GM10847 (cell line): ENCODE measurements around the gene KRT1.

Experiments used
- POLR2A ChIP-seq: IDR thresholded peaks from 2 replicates; pipeline ENCODE4 v1.6.1; 2011; ENCODE audit not compliant: insufficient read length; ENCODE audit errors: extremely low read depth

The KRT1 gene

DNA sequence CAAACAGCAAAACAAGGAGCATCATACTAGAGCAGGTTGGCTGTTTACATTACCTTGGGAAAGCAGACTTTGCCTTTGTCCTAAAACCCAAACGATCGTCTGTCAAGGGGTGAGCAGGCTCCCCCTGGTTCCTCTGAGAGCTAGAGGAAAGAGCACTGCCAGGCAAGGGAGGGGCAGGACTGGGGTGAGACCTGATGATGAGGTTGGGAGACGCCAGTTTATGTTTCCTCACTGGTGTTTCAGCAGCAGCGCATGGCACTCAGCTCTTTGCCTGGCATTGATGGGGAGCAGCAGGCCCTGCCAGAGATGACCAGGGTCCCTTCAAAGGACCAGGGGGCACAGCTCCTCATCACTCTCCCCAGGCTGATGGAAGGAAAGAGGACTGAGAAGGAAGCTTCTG, 20.3 kb downstream of the KRT1 start:
- no peak for TF ChIP-seq POLR2A

DNA sequence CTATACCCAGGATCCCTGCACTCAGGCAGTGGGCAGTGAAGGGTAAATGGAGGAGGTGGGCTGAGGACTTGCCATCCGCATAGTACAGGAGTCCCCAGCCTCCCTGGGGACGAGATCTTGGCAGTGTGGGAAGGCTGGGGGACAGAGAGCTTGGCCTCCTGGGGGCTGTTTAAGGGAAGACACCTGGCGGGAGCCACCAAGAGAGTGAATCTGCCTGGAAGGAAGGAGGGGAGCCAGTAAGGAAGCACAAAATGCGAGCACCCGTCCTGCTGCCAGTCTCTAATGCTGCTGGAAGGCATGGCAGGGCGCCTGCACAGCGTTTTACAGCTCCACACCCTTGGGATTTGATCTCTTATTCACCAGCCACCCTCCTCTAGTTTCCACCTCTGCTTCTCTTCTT, 20.8 kb downstream of the KRT1 start:
- no peak for TF ChIP-seq POLR2A

DNA sequence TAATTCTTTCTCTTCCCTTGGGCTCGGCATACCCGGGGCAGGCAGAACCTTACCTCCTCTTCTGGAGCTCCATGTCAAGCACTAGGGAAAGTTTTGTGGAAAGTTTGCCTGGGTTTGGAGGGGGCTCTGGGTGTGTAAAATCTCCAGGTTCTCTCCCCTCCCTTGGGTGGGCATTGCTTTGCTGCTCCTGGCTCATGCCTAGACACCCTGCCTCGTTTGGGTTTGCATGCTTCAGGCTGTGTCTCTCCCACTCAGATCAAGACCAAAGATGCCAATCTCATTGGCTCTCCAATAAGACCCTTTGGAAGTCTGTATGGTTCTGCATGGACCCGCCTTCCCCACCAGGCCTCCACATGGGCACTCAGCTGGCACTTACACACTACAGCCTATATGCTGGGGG, 22.0 kb downstream of the KRT1 start:
- TF ChIP-seq POLR2A = no peak

DNA sequence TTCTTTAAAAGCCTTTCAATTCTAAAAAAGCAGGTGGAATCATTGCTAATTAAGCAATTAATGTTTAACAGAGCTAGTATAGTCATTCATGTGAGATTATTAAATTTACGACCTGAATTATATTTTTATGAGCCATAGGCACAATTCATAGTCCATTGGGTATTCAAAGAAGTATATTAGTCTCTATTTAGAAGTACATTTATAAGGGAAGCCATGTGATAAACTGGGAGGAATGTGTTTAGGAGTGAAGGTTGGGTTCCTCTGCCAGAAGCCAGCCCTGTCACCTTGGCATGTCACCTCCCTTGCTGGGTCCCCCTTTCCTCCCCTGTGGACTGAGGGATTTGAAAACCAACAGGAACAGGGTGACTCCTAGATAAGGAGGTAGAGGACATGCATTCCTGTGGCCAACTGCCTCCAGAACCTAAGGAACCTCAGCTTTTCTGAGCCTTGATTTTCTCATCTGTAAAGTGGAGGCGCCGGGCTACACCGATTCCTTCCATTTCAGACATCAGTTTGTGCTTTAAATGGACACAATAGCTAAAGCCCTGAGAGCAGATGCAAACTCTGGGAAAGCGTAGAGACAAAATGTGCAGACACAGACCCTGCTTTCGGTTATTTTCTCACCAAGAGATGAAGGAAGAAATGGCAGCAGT, 22.8 kb downstream of the KRT1 start:
- no peak for TF ChIP-seq POLR2A

DNA sequence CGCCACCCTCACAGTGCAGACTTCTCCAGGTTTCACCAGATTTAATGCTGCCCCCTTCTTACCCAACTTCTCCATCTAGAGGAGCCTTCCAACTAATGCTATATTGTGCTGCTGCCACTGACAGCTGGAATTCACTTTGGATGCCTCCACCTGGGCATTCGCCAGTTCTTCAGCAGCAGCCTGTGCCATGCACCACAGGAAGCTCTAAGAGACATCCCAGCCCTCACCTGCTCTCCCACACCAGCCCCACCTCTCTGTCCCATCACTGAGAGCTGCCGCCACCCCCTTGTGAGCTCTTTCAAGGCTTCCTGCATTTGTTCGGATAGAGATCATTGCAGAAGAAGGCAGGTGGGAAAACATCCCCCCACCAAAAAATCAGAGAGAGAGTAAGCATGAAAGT, 23.6 kb downstream of the KRT1 start:
- no peak for TF ChIP-seq POLR2A

DNA sequence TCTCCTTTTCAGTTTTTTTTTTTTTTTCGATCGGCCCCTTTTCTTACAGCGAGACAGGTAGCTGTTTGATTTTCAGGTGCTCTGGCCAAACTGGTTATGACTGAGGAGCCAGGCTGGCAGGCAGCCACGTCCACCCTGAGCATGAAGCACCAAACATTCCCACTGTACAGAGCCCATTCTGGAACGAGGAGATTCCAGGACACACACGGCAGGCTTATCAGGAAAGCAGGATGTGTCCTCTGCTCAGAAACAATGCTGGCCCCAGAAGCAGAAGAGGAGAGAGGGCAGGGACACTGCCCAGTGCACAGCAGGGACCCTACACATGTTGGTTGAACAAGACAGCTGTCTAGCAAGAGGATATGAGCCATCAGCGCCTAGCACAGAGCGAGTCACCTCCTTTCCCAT, 24.5 kb downstream of the KRT1 start:
- no peak for TF ChIP-seq POLR2A

DNA sequence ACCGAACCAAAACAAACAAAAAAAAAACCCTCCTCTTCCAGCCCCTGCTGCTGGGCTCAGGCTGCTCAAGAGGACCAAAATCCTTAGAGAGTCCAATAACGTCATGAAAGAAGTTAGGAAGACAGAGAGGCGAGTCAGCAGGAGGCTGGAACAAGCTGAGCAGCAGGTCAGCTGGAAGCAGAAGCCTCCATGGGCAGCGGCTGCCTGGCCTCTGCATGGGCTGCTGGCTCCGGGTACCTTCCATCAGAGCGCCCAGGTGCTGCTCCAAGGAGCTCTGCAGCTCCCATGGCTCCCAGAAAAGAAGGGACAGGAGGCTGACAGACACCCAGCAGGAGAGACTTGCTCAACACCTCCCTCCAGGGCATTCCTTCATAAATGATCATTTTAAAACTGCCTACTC, 25.0 kb downstream of the KRT1 start:
- TF ChIP-seq POLR2A = no peak

DNA sequence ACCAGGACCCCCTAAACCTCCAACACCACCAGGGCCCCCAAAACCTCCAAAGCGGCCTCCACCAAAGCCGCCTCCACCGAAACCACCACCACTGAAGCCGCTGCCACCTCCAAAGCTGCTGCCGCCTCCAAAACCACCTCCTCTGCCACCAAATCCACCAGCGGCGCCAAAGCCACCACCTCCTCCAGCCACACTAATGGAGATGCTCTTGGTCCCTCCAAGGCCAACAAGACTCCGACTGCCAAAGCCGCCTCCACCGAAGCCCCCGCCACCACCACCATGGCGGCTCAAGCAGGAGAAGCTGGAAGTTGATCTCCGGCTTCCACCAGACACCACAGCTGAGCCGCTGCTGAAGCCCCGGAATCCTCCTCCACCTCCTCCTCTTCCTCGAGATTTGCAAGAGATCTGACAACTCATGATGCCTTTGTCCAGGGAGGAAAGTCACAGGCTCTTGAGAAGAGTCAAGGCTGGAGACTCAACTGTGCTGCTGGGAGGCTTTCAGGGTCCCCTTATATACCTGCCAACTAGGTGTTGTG, 28.4 kb downstream of the KRT1 start, which contains the start of gene KRT2:
Gene KRT2 (minus strand): TSS at position 486 of the 536 bp plus-strand sequence. CDS start 69 bp downstream, at position 417.
- TF ChIP-seq POLR2A = no peak

DNA sequence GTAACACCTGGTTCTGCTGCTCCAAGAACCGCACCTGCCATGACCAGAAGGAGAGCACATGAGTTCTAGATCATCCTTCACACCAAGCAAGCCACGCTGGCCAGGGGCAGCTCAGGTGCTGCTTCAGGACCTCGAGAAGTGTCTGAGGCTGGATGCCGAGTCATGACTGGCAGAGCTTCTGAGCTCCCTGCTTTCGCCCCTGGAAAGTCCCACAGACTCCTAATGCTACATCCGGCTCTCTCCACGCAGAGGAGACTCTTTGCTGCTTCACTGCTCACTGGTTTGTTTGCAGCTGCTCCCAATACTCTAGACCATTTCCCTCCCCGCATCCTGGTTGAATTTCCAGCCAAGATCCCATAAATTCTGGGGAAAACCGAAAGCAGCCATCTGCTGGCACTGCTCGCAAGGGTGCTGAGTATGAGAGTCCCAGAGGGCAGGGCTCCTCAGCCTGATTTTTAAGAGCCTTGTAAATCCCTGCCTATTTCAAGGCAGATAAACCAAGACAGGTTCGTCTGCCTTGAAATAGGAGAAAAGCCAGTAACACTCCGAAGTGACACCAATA, 29.6 kb downstream of the KRT1 start:
- TF ChIP-seq POLR2A = no peak

DNA sequence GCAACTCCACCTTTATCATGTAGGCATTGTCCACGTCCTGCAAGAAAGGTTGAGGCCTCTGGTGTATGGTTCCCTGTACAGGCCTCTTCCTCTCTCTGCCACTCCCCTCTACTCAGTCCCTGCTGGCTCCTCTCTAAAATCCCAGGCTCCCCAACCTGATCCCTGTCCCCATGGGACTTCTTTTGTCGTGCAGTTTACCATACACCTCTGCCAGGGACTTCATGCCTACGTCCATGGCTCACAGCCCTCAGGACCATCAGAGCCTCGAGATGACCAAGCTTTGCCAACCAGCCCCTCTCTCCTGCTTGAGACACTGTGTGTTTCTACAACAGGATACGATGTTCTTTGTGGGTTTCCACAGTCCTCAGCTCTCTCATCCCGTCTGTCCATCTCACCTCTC, 31.1 kb downstream of the KRT1 start:
- TF ChIP-seq POLR2A = no peak

DNA sequence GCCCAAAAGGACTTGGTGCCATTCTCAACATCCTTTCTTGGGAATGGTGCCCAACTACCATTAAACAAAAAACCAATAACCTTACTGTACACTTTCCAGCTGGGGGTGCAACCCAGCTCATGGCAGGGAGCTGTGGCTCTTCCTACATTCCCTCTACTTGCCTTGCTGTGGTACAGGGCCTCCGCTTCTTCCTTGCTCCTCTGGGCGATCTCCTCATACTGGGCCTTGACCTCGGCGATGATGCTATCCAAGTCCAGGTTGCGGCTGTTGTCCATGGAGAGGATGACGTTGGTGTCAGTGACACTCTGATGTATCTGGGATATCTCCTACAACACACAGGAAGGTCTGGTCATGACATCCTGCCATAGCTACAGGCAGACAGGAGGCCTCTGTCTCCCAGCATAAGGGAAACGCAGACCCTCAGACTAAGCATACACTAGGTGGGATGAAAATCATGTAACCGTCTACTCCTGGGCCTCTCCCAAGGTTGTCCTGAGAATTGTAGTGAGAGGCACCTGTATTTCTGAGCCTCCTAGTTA, 32.1 kb downstream of the KRT1 start:
- TF ChIP-seq POLR2A = no peak

DNA sequence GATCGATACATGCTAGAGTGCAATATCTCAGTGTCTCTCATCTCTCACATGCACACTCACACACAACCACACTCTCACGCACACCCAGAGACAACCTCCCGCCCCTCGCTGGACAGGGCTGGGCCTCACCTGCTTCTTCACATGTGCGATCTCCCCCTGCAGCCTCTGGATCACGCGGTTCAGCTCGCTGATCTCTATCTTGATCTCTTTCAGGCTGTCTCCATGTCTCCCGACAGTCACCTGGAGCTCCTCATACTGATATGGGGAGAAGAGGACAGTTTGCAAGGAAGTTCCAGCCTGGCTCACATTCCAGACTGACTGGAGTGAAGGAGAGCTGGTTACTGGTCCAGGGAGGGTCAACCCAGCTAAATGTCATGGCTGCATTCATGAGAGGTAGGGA, 32.6 kb downstream of the KRT1 start:
- no peak for TF ChIP-seq POLR2A

DNA sequence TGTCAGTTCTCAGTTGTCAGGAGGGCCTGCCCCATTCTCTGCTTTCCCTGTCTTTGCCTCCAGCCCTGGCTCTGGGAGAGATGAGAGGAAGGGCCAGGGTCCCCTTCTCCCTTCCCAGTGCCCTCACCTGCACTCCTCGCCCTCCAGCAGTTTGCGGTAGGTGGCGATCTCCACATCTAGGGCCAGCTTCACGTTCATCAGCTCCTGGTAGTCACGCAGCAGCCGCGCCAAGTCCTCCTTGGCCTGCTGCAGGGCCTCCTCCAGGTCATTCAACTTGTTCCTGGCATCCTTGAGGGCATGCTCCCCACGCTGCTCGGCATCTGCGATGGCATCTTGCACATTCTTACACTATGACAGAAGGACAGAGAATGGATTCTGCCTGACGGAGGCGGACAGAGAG, 33.6 kb downstream of the KRT1 start:
- TF ChIP-seq POLR2A = no peak

DNA sequence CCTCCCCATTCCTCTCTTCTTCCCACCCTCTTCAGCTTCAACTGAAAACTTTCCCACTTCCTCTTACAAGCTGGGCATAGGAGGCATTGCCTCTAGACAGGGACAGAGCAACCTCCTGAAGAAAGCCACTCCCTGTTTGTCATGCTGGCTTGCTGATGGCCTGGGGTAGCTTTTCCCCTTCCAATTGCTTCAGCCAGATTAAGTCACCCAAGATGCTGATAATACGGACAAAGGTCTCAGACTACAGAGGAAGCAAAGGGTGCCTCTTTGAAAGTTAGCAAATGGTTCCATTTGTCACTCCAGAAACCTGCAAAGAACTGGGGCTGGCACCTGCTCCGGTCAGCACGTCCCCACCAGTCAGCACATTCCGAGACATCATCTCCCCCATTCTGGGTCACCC, 34.2 kb downstream of the KRT1 start:
- no peak for TF ChIP-seq POLR2A

DNA sequence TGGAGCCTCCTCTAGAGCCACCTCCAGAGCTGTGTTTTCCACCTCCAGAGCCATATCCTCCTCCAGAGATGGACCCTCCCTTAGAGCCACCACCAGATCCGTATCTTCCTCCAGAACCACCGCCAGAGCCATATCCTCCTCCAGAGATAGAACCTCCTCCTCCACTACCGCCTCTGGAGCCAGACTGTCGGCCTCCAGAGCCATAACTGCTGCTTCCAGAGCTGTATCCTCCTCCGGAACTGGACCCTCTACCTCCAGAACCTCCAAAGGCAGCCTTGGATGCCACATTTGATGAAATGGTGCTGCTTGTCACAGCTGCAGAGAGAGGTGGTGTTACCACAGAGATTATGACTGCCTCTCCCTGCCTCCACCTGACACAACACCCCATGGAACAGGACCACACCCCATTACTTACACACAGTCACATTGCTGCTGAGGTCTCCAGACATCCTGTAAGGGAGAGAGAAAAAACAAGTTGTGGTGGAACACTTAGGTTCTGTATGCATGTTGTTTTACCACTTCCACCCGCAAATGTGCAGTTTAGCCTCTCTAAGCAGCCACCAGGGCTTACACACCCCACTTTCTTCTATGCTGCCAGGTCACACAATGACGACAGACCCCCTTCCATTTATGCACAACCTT, 35.0 kb downstream of the KRT1 start:
- TF ChIP-seq POLR2A = no peak

DNA sequence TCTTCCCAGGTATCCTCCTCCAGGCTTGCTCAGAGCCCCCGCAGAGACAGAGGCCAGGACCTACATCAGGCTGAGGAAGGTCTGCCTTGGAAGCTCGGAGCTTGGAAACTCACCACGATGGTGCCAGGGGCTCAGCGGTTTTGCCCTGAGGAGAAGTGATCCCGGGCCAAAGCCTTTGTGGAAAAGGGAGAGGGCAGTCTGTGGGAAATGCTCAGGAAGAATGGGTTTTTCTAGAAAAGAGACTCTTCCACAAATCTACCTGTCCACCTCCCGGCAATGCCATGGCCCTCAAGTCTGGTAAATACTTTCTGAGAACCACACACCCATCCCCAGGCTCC, 36.2 kb downstream of the KRT1 start:
- no peak for TF ChIP-seq POLR2A
